Activated CD4-positive, alpha-beta T cell treated with anti-CD3 and anti-CD28 coated beads, Interleukin-2, amount 10 ng/mL, durations not matched to agents 7 days and 5 days (primary cell): ENCODE measurements around the gene CDH13. TPM values are rescaled to one million over a fixed set of nuclear protein-coding genes. Genes with fewer than 3 reads are reported as not detected.

Experiments used
- CTCF ChIA-PET: fragments of 350-600 bp; sonication (Branson Sonifier 250); formaldehyde crosslinking; loops from one replicate; lab custom pipeline; 2021; ENCODE audit warnings: antibody characterized with exemption; lab: Charles Lee
- POLR2A ChIA-PET: fragments of 350-600 bp; sonication (Branson Sonifier 250); formaldehyde crosslinking; loops from one replicate; lab custom pipeline; 2021; ENCODE audit warnings: antibody characterized with exemption; lab: Charles Lee
- DNase-seq: peaks from one replicate; pipeline ENCODE4 v3.0.0-alpha.2; 2020
- H3K27ac Mint-ChIP-seq: one replicate; pipeline ENCODE4 v1.8.0; 2021; ENCODE audit warnings: mild to moderate bottlenecking, moderate library complexity, mixed read lengths
- H3K27me3 Mint-ChIP-seq: one replicate; pipeline ENCODE4 v1.8.0; 2021; ENCODE audit warnings: mixed read lengths
- H3K36me3 Mint-ChIP-seq: one replicate; pipeline ENCODE4 v1.8.0; 2021; ENCODE audit warnings: low read depth, mixed read lengths
- H3K4me1 Mint-ChIP-seq: one replicate; pipeline ENCODE4 v1.8.0; 2021; ENCODE audit warnings: mixed read lengths
- H3K4me3 Mint-ChIP-seq: one replicate; pipeline ENCODE4 v1.8.0; 2021; ENCODE audit warnings: mild to moderate bottlenecking, moderate library complexity, mixed read lengths
- H3K9me3 Mint-ChIP-seq: one replicate; pipeline ENCODE4 v1.8.0; 2021; ENCODE audit warnings: mixed read lengths
- total RNA-seq, 2 experiments: library from RNA; stranded (reverse); gene quantifications; one replicate each; pipeline ENCODE4 v1.2.3, GENCODE V29; 2021

Gene CDH13
- total RNA-seq, 2 experiments from 2014 or later = not detected

- Mint-ChIP-seq H3K4me1 (no peaks in the 10 kb centered on the region), H3K36me3 (no peaks in the 10 kb centered on the region), H3K9me3 (no peaks in the 10 kb centered on the region), H3K27me3 (no peaks in the 10 kb centered on the region), H3K27ac (no peak overlapping the region), H3K4me3 (no peak overlapping the region)
- CTCF ChIA-PET = no interaction called here
- POLR2A ChIA-PET = no interaction called here
- DNase-seq = no peak
These were observed 843.6 kb downstream of the CDH13 start for GRCh38 chr16:83470416-83470815.

DNA sequence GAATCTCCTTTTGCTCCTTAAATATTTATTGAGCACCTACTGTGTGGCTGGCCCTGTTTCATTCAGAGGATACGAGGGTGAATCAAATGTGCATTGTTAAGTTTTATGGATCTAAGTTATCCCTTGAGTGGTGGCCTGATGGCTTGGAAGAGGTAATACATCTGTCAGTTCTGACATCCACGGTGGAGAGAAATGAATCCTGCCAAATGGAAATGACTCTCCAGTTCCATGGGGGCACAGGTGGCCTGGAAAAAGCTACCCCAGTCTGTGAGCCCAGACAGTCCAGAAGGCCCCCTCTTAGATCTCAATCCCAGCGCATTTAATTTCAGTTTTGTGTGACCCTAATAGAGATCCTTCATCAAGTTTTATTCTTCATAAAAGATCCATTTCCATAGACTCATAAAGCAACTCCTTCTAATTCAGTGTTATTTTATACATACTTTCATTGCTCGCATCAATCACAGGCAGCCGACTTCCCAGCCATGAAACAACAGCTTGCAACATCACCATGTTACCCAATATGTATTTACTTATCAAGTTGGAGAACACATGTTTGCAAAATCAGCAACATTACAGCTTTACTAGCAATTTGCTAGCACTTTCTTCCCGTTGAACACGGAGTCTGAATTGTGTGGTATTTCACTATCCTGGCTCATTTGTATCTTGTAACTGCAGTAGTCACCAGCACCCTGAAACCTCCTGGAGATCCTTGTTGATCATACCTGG is 846.2 kb downstream of the CDH13 start:
- H3K4me3 Mint-ChIP-seq = no peak overlapping the region
- no peaks in the 10 kb centered on the region for H3K9me3 Mint-ChIP-seq
- no peaks in the 10 kb centered on the region for H3K36me3 Mint-ChIP-seq

DNA sequence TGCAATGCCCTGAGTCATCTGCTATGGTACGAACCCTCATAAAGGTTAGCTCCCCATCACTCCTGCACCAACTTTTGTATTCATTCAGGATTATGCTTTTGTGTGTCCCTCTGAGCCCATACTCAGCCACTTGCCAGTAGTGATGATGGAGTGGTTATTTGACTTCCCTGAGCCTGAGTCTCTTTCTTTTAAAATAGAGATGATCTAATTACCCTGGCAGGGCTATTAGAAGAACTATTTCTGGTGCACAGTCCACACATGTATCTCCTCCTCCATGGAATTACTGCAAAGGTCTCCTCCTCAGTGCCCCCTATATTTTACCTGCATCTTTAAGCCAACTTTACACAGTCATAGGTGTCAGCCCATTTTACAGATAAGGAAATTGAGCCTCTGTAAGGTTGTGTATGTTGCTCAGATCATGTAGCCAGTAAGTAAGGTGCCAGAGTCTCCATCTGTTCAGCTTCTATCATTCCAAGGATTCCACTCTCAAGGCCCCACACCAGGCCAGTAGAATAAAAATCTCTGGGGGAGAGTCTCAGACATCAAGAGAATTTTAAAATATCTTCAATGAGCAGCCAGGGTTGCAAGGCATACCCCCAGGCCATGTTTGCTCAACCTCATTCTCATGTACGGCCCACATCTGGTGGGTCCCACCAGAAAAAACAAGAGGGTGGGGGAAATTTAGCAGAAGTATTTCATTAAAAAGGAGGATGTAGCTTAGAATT is 847.3 kb downstream of the CDH13 start:
- Mint-ChIP-seq H3K4me3 (no peak overlapping the region), H3K4me1 (no peaks in the 10 kb centered on the region), H3K9me3 (no peaks in the 10 kb centered on the region), H3K36me3 (no peaks in the 10 kb centered on the region), H3K27me3 (no peaks in the 10 kb centered on the region), H3K27ac (no peak overlapping the region)
- CTCF ChIA-PET = no interaction called here
- POLR2A ChIA-PET = no interaction called here
- DNase-seq = no peak

More for the DNA sequence above, 846.2 kb downstream of the CDH13 start:
- H3K27ac Mint-ChIP-seq = no peak overlapping the region
- ChIA-PET POLR2A (no interaction called here), CTCF (no interaction called here)
- no peaks in the 10 kb centered on the region for H3K4me1 Mint-ChIP-seq
- no peak for DNase-seq
- no peaks in the 10 kb centered on the region for H3K27me3 Mint-ChIP-seq

- H3K4me1 Mint-ChIP-seq = no peaks in the 10 kb centered on the region
- no peak overlapping the region for H3K4me3 Mint-ChIP-seq
- no peaks in the 10 kb centered on the region for H3K27me3 Mint-ChIP-seq
- ChIA-PET CTCF (no interaction called here), POLR2A (no interaction called here)
- H3K27ac Mint-ChIP-seq = no peak overlapping the region
- no peaks in the 10 kb centered on the region for H3K9me3 Mint-ChIP-seq
- no peak for DNase-seq
- no peaks in the 10 kb centered on the region for H3K36me3 Mint-ChIP-seq
These were observed 848.3 kb downstream of the CDH13 start for GRCh38 chr16:83475108-83475507.

- ChIA-PET POLR2A (no interaction called here), CTCF (no interaction called here)
- H3K27ac Mint-ChIP-seq = no peak overlapping the region
- no peaks in the 10 kb centered on the region for H3K9me3 Mint-ChIP-seq
- H3K4me3 Mint-ChIP-seq = no peak overlapping the region
- DNase-seq = no peak
- H3K36me3 Mint-ChIP-seq = no peaks in the 10 kb centered on the region
- H3K27me3 Mint-ChIP-seq = no peaks in the 10 kb centered on the region
- H3K4me1 Mint-ChIP-seq = no peaks in the 10 kb centered on the region
These were observed 854.8 kb downstream of the CDH13 start for GRCh38 chr16:83481589-83481988.

DNA sequence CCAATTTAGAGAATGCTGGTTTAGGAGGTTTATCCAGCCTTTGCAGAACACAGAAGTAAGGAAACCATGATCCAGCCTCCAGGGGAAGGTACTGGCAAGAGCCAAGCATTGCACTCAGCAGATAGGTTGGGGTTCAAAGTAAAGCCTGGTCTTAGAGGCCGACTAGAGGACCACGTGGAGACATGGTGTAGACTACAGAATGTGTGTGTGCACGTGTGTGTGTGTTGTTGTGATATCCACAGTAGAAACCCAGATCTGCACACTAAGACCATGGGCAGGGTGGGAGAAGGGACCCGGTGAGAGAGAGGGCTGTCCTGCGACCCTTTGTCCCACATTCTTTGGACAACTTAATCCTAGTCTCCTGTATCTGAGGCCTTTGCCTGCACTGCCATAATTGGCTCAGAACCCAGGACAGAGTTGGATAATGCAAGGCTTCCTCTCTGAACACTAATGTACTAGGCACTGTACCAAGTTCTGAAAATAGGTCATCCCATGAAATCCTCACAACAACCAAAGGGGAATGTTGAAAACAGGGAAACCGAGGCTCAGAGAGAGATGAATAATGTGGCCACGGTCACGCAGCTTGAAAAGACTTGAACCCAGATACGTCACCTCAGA is 855.9 kb downstream of the CDH13 start:
- Mint-ChIP-seq H3K36me3 (no peaks in the 10 kb centered on the region), H3K27me3 (no peaks in the 10 kb centered on the region), H3K4me1 (no peaks in the 10 kb centered on the region), H3K27ac (no peak overlapping the region), H3K4me3 (no peak overlapping the region), H3K9me3 (no peaks in the 10 kb centered on the region)
- no peak for DNase-seq
- POLR2A ChIA-PET = no interaction called here
- CTCF ChIA-PET = no interaction called here

- no peaks in the 10 kb centered on the region for H3K36me3 Mint-ChIP-seq
- H3K27ac Mint-ChIP-seq = no peak overlapping the region
- H3K4me1 Mint-ChIP-seq = no peaks in the 10 kb centered on the region
- H3K27me3 Mint-ChIP-seq = no peaks in the 10 kb centered on the region
- ChIA-PET POLR2A (no interaction called here), CTCF (no interaction called here)
- no peak overlapping the region for H3K4me3 Mint-ChIP-seq
- DNase-seq = no peak
- no peaks in the 10 kb centered on the region for H3K9me3 Mint-ChIP-seq
These were observed 863.3 kb downstream of the CDH13 start for GRCh38 chr16:83490073-83490472.

DNA sequence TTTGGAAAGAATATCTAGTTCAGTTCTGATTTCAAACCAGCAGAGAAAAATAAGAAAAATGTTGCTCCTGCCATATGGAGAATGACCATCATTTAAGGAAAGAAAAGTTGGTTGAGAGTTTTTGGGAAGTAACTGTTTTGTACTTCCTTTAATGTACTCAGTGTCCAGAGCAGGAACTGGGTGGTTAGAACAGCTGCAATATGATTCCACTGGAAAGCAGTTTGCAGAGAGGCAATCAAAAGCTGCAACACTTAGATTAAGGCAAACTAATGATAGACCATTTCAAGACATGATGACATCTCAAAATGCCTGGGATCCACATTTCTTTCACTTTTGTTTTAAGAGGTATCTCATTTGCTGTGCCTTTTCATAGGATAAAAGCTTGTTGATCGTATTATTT is 867.7 kb downstream of the CDH13 start:
- Mint-ChIP-seq H3K9me3 (no peaks in the 10 kb centered on the region), H3K36me3 (no peaks in the 10 kb centered on the region), H3K4me1 (no peaks in the 10 kb centered on the region), H3K4me3 (no peak overlapping the region), H3K27me3 (no peaks in the 10 kb centered on the region), H3K27ac (no peak overlapping the region)
- CTCF ChIA-PET = no interaction called here
- DNase-seq = no peak
- POLR2A ChIA-PET = no interaction called here

DNA sequence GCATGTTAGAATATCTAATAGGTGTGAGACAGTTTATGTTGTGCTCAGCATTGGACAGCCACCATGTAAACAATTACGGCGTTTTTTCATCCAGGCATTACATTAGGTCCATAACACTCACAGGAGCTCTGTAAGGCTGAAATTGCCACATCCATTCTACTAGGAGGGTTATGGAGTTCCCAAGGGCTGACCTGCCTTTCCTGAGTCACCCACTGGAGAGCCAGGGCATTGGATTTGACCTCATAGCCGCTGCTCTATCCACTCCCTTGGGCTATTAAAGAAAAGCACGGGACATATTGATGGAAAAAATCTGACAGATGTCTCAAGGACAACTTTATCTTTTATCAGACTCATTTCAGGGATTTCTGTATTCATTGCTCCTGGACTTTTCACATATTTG is 874.7 kb downstream of the CDH13 start:
- H3K27me3 Mint-ChIP-seq = no peaks in the 10 kb centered on the region
- CTCF ChIA-PET = no interaction called here
- POLR2A ChIA-PET = no interaction called here
- no peak overlapping the region for H3K27ac Mint-ChIP-seq
- no peaks in the 10 kb centered on the region for H3K4me1 Mint-ChIP-seq
- H3K4me3 Mint-ChIP-seq = no peak overlapping the region
- DNase-seq = no peak
- no peaks in the 10 kb centered on the region for H3K9me3 Mint-ChIP-seq
- no peaks in the 10 kb centered on the region for H3K36me3 Mint-ChIP-seq

- no peak overlapping the region for H3K27ac Mint-ChIP-seq
- H3K4me3 Mint-ChIP-seq = no peak overlapping the region
- no peaks in the 10 kb centered on the region for H3K36me3 Mint-ChIP-seq
- no peaks in the 10 kb centered on the region for H3K27me3 Mint-ChIP-seq
- no peaks in the 10 kb centered on the region for H3K4me1 Mint-ChIP-seq
- DNase-seq = no peak
- ChIA-PET POLR2A (no interaction called here), CTCF (no interaction called here)
- peaks cover 3% of the 10 kb centered on the region for H3K9me3 Mint-ChIP-seq
These were observed 881.5 kb downstream of the CDH13 start for GRCh38 chr16:83508295-83508694.

DNA sequence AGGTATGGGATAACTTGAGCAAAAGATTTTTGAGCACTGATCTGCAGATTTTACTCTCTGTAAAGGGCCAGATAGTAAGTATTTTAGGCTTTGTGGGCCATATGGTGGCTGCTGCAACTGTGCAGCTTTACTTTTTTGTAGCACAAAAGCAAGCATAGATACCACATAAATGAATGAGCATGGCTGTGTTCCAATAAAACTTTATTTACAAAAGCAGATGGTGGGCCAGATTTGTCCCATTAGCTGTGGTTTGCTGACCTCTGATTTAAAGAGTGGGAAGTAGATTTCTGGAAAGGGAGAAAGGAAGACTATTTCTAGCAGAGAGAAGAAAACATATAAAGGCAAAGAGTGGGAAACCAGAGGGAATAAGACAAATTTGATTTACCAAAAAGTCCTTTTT is 882.5 kb downstream of the CDH13 start:
- DNase-seq = no peak
- ChIA-PET CTCF (no interaction called here), POLR2A (no interaction called here)
- H3K36me3 Mint-ChIP-seq = no peaks in the 10 kb centered on the region
- peaks cover 3% of the 10 kb centered on the region for H3K9me3 Mint-ChIP-seq
- H3K4me1 Mint-ChIP-seq = no peaks in the 10 kb centered on the region
- H3K27me3 Mint-ChIP-seq = no peaks in the 10 kb centered on the region
- H3K27ac Mint-ChIP-seq = no peak overlapping the region
- H3K4me3 Mint-ChIP-seq = no peak overlapping the region

DNA sequence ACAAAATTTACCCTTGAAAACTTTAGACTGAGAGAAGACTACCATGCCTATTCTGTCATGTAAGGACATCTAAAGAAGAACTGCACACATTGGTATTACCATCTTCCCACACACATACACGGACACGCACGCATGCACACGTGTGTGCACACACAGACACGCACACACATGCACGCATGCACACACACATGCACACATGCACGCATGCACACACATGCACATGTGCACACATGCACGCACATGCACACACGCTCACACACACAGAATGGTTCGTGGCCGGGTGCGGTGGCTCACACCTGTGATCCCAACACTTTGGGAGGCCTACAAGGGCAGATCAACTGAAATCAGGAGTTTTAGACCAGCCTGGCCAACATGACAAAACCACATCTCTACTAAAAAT is 884.1 kb downstream of the CDH13 start:
- Mint-ChIP-seq H3K4me1 (no peaks in the 10 kb centered on the region), H3K4me3 (no peak overlapping the region), H3K9me3 (peaks cover 3% of the 10 kb centered on the region), H3K27ac (no peak overlapping the region), H3K36me3 (no peaks in the 10 kb centered on the region), H3K27me3 (no peaks in the 10 kb centered on the region)
- POLR2A ChIA-PET = no interaction called here
- no peak for DNase-seq
- CTCF ChIA-PET = no interaction called here

DNA sequence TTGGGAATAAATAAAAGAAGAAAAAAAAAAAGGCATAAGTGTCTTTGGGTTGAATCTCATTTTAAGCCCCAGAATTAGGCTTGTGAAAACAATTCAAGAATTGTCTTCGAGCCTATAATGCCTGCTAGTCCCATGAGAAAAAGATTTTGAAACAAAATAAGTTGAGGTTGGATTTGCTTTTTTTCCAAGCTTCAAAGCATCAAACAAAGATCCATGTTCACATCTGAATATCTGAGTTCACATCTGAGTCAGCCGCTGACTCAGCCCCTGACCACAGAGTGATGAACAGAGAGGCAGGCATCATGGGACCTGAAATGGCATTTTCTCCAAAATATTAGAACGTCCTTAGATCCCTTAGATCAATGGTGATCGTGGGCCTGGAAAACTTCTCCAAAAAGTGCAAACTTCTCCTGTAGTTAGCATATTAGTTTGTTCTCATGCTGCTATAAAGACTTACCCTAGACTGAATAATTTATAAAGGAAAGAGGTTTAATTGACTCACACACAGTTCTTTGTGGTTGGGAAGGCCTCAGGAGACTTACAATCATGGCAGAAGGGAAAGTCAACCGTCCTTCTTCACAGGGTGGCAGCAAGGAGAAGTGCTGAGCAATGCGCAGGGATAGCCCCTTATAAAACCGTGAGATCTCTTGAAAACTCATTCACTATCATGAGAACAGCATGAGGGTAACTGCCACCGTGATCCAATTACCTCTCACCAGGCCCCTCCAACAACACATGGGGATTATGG is 886.4 kb downstream of the CDH13 start:
- no peak for DNase-seq
- Mint-ChIP-seq H3K4me1 (no peaks in the 10 kb centered on the region), H3K27me3 (no peaks in the 10 kb centered on the region), H3K4me3 (no peak overlapping the region), H3K9me3 (peaks cover 8% of the 10 kb centered on the region), H3K36me3 (no peaks in the 10 kb centered on the region), H3K27ac (no peak overlapping the region)
- ChIA-PET POLR2A (no interaction called here), CTCF (no interaction called here)
